Measurements from ENCODE around the gene MTCL1. TPM values are rescaled to one million over a fixed set of nuclear protein-coding genes. Genes with fewer than 3 reads are reported as not detected.

The MTCL1 gene
- total RNA-seq, 1 experiment from 2014 or later: 55.4 TPM

DNA sequence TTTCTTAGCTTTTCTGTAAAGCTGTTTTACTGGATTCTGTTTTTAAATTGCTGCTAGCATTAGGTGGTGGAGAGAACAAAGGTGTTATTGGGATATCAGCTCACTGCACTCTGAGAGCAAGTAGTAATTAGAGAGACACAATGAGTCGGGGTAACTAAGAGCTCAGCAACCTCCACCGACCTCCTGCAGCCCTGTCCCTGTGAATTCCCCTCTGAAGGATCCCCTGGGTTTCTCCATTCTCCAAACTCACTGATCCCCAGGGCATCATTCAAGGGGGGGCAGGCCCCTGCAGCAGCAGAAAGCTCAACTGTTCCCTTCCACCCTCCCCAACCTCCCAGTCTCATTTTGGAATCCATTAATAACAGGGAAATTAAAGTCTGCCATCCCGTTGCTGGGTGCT, 73.0 kb downstream of the MTCL1 start:
- in situ Hi-C loops (cut with HindIII; ENCODE audit: low pct_unique_long_range_greater_than_20kb, low sequenced_read_pairs): no loop called here
- DNase-seq (ENCODE audit: low read depth): no peak

DNA sequence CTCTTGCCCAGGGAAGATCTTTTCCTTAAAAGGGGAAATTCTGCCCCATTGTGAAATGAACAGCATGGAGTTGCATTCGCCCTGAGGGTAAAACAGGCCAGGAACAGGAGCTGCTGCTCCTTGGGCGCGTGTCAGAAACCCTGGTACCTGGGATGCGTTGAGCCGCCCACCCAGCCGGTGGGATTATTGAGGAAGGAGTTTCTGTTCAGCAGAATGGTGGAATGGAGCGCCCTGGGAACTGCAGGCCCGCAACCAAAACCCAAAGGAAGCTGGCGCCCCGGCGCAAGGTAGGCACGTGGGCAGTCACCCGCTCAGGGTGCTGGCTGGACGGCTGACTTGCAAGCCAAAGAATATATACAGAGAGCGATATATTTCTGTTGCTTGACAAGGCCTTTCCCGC, 73.5 kb downstream of the MTCL1 start:
- no peak for DNase-seq (ENCODE audit: low read depth)
- in situ Hi-C loops (cut with HindIII; ENCODE audit: low pct_unique_long_range_greater_than_20kb, low sequenced_read_pairs): no loop called here

DNA sequence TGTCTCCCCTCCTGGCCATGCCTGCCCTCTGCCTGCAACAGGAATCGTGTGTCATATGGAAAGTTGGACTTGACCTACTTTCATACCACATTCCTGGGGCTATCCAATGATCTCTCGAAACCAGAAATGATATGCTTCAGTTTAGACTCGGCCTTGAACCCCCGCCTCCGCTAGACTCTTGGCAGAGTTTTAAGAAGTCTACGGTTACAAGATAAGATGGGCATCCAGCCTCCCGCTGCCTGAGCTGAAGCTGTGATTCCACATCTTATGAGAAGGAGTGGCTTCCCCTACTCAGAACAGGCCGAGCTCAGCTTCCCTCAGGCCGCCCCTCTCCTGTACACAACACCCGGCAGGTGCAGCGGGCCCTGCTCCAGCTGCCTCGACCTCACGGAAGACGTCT, 73.9 kb downstream of the MTCL1 start:
- in situ Hi-C loops (cut with HindIII; ENCODE audit: low pct_unique_long_range_greater_than_20kb, low sequenced_read_pairs): no loop called here
- DNase-seq (ENCODE audit: low read depth): no peak

DNA sequence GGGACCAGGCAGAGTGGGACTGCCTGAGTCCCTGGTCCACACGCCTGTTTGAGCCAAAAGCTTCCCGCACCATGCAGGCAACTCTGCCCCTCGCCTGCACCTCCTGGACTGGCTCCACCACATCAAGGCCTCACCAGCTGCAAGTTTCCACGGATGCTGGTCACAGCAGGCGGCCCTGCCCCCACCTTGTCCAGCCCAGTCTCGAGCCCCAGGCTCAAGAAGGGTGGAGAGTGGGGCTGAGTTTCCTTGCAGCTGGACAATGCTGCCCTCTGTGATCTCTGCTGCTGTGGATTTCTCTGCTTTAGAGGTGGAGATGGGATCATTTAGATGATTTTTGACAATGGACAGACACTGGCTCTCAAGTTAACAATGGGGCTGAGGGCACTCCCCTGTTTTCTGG, 74.9 kb downstream of the MTCL1 start:
- in situ Hi-C loops (cut with HindIII; ENCODE audit: low pct_unique_long_range_greater_than_20kb, low sequenced_read_pairs): no loop called here
- DNase-seq (ENCODE audit: low read depth): no peak

DNA sequence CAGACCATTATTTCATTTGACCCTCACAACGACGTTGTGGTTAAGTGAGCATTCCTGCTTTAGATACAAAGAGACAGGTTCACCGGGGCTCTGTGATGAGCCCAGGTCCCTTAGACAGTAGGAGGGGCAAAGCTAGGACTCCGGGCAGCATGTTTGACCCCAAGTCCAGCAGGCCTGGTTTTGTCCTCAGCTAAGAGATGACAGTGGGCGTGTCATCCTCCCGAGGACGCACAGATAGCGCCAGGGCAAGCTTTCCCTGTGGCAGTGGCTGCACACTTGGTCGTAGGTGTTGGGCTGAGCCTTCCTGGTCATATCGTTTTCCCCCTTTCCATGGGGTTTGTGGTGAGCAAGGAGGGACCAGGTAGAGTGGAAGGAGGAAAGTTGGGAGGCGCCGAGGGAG, 76.3 kb downstream of the MTCL1 start:
- in situ Hi-C loops (cut with HindIII; ENCODE audit: low pct_unique_long_range_greater_than_20kb, low sequenced_read_pairs): no loop called here
- no peak for DNase-seq (ENCODE audit: low read depth)

DNA sequence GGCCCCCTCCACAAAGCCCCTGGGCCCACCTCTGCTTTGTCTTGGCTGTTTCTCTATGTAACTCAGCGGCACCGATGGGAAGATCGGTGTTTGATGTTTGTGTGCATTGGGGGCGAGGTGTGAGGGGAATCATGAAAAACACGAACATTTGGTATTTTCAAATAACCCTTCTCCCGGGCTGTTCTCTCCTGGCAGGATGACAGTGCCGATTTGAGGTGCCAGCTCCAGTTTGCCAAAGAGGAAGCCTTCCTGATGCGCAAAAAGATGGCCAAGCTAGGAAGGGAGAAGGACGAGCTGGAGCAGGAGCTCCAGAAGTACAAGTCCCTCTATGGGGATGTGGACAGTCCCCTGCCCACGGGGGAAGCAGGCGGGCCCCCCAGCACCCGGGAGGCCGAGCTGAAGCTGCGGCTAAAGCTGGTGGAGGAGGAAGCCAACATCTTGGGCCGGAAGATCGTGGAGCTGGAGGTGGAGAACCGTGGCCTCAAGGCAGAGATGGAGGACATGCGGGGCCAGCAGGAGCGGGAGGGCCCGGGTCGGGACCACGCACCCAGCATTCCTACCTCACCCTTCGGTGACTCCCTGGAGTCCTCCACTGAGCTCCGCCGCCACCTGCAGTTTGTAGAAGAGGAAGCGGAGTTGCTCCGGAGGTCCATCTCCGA, 78.1 kb downstream of the MTCL1 start:
- DNase-seq (ENCODE audit: low read depth): no peak
- in situ Hi-C loops (cut with HindIII; ENCODE audit: low pct_unique_long_range_greater_than_20kb, low sequenced_read_pairs): no loop called here

DNA sequence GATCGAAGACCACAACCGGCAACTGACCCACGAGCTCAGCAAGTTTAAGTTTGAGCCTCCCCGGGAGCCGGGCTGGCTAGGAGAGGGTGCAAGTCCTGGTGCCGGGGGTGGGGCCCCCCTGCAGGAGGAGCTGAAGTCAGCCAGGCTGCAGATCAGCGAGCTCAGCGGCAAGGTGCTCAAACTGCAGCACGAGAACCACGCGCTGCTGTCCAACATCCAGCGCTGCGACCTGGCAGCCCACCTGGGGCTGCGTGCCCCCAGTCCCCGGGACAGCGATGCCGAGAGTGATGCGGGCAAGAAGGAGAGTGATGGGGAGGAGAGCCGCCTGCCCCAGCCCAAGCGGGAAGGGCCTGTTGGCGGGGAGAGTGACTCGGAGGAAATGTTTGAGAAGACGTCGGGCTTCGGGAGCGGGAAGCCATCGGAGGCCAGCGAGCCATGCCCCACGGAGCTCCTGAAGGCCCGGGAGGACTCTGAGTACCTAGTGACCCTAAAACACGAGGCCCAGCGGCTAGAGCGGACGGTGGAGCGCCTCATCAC, 78.7 kb downstream of the MTCL1 start:
- in situ Hi-C loops (cut with HindIII; ENCODE audit: low pct_unique_long_range_greater_than_20kb, low sequenced_read_pairs): no loop called here
- DNase-seq (ENCODE audit: low read depth): no peak

DNA sequence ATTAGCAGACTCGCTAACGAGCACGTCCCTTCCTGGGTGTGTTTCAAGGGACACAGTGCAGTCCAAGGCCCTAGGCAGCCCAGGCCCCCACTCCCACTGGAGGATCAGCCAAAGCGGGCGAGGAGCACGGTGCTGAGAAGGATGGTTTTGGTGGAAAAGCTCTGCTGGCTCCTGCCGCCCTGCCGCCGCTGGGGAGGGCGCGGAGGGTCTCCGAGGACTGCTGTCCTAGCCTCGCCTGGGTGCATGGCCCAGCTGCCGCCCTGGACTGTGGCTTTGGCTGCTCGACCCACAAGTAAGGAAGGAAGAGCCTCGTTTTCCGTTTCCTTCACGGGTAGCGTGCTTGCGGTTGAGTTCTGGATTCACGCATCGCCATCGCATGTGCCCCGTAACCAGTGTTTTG, 79.9 kb downstream of the MTCL1 start:
- no peak for DNase-seq (ENCODE audit: low read depth)
- in situ Hi-C loops (cut with HindIII; ENCODE audit: low pct_unique_long_range_greater_than_20kb, low sequenced_read_pairs): no loop called here

DNA sequence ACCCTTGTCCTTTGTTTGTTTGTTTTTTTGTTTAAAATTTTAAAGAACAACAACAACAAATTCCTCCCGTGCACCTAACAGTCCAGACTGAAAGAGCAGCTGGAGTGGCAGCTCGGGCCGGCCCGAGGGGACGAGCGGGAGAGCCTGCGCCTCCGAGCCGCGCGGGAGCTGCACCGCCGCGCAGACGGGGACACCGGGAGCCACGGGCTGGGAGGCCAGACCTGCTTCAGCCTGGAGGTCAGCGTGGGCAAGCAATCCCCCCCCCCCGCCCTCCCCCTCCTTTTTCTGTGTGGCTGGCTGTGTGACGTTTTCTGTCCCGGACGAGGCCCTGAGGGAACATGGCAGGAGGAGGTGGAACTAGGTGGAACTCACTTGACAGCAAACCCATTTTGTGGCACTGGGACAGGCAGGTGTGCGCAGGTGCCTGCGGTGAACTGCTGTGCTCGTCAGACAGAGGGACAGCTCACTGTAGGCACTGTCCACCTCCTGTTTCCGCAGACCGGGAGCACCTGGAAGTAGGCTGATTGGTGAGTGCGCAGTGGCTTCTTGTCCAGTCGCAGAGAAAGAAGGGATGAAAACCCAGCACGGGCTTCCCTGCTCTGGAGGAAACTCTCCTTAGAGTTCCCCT, 80.6 kb downstream of the MTCL1 start:
- DNase-seq (ENCODE audit: low read depth): no peak
- in situ Hi-C loops (cut with HindIII; ENCODE audit: low pct_unique_long_range_greater_than_20kb, low sequenced_read_pairs): no loop called here

DNA sequence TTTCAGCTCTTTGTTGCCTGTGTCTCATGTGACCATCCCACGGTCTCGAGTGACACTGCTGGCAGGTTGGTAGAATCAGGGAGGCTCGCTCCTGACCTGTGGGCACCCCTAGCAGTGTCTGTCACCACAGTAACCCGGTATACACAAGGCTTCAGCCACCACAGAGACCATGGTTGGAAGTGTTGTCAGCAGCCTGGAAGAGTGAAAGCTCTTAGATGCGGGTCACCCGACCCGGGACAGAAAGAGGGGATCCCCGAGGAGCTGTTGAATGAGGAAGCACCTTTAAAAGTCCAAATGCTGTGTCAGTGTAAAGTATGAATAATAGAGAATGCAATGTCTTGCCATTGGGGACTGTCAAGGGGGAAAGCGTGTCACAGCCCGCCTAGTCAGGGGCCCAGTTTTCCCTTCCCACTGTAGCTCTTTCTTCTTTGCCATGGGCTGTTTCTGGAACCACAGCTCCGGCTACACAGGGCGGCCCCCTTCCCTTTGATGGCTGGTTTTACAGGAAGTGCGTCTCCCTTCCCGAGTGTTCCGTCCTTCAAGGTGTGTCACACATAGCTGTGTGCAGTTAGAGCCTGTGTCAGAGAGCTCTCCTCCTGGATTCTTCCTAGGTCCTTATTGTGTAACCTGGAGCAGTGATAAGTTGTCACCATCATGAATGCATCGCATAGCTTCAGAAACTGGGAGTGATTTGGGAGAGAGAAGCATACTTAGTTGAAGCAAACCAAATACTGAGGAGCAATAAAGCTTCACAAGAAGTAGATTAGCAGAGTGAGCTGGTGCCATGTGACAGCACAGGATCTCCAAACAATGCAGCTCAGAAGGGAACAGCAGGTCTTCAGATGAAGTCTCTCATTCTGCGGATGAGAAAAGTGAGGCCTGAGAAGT, 81.4 kb downstream of the MTCL1 start:
- in situ Hi-C loops (cut with HindIII; ENCODE audit: low pct_unique_long_range_greater_than_20kb, low sequenced_read_pairs): no loop called here
- no peak for DNase-seq (ENCODE audit: low read depth)

DNA sequence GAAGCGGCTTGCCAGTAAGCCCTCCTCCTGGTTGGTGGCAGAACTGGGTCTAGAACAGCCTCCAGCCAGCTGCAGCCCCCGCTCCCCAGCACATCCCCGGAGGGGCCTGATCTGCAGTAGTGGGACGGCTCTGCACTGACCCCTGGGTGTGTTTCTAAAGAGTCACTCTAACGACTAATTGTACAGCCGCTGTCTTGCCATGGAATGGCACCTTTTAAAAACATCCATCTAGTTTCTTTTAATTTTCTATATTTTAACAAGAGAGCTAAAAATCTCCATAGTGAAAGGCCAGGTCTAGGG, 82.0 kb downstream of the MTCL1 start:
- DNase-seq (ENCODE audit: low read depth): no peak
- in situ Hi-C loops (cut with HindIII; ENCODE audit: low pct_unique_long_range_greater_than_20kb, low sequenced_read_pairs): no loop called here

DNA sequence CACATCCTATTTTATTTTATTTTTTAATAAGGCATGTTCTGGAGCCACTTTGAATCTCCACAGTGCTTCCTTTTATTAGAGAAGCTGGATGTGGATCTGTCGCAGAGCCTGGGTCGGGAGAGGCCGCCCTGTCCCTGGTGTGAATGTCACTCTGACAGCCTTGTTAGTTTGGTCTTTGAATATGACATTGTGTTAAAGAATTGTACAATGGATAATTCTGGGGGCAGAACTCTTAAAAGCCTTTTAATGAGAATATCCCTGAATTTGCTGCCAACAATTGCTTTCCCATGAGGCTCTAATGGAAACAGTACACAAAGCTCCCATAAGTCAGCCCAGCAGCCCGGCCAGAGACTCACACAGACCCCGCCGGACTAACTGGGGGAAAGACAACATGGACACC, 82.4 kb downstream of the MTCL1 start:
- in situ Hi-C loops (cut with HindIII; ENCODE audit: low pct_unique_long_range_greater_than_20kb, low sequenced_read_pairs): no loop called here
- no peak for DNase-seq (ENCODE audit: low read depth)

DNA sequence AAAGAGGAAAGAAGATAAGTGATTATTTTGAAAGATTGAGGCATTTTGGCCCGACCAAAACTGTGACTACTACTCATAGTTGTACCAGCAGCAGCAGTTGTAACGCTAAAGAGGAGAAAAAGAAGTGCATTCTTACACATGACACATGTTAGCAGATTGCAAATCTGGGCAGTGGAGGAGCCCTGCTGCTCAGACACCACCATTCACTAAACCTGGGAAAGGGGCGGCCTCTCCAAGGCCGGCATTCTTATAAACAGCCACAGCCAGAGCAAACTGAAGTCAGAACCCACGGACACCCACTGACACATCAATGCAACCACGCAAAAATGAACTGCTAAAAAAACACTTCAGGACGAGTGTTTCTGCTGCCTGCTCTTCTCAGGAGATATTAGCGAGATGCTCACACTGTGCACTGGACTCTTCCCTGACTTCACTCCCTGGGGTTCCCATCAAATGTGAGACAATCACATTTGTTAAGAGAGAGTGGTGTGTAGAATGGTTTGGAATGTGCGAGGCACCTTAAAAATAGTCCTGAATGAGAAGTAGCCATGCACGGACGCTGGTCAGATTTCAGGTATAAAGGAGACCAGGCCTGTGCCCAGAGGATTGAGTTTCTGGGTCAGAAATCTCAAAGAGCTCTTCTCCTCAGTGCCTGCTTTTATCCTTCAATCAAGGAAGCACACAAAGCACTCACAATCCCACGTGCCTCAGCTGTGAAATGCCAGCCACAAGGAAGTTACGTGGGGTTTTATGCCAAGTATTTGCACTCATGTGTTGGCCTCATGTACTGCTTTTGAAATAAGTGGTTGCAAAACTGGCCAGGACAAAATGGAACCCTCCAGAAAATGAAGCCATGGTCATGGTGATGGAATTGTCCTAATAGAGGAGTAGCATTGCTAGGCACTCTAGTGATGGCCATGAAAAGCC, 83.4 kb downstream of the MTCL1 start:
- no peak for DNase-seq (ENCODE audit: low read depth)
- in situ Hi-C loops (cut with HindIII; ENCODE audit: low pct_unique_long_range_greater_than_20kb, low sequenced_read_pairs): no loop called here

DNA sequence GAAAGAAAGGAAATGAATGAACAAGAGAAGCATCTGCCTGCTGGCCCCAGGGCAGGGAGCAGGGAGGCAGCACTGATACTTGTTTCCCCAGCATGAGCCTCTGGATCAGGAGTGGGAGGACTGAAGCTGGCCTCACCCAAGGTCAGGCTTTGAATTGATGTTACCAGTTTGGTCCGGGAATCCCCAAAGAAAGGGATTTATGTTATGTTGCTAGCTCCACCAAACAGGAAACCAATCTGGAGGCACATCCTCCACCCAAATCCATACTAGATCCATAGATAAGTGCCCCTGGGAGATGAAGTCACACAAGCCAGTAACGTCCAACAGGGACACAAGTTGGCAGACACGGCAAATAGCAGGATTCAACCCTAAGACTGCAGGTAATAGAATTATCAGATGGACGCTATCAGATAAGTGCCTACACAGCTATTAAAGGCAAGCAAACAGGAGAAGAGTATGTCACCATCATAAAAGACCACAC, 85.9 kb downstream of the MTCL1 start:
- DNase-seq (ENCODE audit: low read depth): no peak
- in situ Hi-C loops (cut with HindIII; ENCODE audit: low pct_unique_long_range_greater_than_20kb, low sequenced_read_pairs): no loop called here

DNA sequence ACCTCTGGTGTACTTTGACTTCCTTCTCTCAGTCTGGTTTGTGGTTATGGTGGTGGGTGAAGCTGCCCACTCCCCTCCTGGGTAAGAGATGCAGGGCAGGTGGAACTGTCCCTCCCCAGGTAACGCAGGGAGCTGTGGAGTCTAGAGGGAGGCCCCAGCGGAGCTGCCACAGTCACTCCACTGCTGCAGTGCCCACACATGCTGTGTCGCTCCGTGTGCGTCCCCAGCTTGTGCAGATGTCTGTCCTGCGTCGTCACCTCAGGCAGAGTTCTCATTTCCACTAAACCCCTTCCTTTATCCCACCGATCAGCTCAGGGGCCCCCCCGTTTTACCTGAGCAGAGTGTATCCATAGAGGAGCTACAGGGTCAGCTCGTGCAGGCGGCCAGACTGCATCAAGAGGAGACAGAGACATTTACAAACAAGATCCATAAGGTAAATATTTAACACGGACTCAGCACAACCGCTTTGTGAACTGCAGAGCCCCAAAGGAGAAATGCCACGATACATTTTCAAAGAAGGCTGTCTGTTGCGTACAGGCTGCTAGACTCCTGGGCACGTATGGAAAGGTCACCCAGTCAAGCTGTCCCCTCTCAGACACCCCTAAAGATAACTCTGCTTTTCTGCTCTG, 87.4 kb downstream of the MTCL1 start:
- in situ Hi-C loops (cut with HindIII; ENCODE audit: low pct_unique_long_range_greater_than_20kb, low sequenced_read_pairs): no loop called here

DNA sequence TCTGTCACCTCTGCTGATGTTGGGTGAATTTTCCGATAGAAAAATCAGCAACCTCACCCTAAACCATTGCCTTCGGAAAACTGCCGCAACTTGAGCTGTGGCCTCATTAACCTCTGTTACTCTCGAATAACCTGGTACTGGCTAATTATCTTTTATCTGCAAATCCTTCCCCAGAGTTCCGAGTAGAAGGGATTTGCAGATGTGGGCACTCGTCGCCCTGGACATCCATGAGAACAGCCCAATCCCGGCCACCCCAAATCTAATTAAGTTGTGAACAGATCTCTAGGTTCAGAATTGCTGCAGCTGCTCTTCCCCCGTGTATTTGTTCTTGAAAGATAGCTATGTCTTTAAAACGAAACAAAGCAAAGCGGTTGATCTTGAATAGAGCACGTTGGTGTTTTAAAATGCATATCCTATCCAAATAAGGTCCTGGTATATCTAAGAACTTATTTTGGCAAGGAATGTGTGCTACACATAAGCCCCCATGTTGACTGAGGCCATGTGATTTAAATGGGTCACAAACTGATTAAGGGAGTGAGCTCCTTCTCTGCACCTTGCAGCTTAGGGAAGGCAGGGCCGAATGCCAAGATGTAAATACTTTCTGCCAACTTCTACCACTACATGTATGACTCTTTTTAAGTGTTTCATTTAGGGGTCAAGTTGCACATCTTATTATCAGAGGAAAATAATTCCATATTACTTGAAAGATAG, 88.2 kb downstream of the MTCL1 start:
- in situ Hi-C loops (cut with HindIII; ENCODE audit: low pct_unique_long_range_greater_than_20kb, low sequenced_read_pairs): no loop called here
- DNase-seq (ENCODE audit: low read depth): no peak

More for the DNA sequence above, 87.4 kb downstream of the MTCL1 start:
- DNase-seq (ENCODE audit: low read depth): no peak
